Keratinocyte (primary cell): ENCODE data around the gene ITGA2.

Source experiments
- EZH2 ChIP-seq: IDR thresholded peaks from one replicate; pipeline ENCODE4 v1.6.1; 2012; ENCODE audit warnings: inconsistent platforms, mild to moderate bottlenecking, low read length, moderate library complexity
- TF ChIP-seq, protein P1 (sequence below), 3 experiments: IDR thresholded peaks in 1 of 3; conservative IDR thresholded peaks in 1 of 3; optimal IDR thresholded peaks in 1 of 3; 2 replicates in 2 of 3; 3 replicates in 1 of 3; pipeline versions ENCODE3 to v1.5.1; 2011; ENCODE audit warnings: low read length in 3 of 3, mild to moderate bottlenecking in 3 of 3, moderate library complexity in 2 of 3, control low read depth in 1 of 3, inconsistent platforms in 1 of 3; ENCODE audit not compliant: insufficient read depth in 2 of 3; ENCODE audit errors: extremely low read depth in 1 of 3

DNA sequence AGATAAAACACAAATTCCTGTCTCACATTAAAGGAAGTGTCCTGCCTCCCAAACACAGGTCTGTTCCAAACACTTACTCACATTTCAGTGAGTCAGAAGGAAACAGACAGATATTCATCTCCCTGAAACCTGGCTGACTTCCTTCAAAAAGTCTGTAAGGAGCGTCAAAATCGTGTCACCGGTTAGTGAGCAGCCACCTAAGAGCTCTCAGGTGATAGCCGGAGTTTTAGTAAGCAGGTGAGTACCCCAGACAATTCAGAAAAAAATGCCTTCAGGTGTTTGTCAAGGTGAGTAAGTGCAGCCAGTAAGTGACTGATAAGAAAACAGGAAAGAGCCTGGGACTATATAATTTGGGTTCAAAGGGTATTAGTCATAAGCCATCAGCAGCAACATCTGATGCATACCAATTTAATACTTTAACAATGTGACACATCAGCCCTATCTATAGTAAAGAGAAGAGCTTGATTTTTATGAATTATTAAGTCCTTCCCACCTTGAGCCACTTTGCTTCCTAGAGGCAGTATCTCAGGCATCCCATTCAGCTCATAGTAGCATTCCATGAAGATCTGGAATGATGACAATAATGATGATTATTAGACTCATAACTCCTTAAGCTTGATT is 1.3 kb upstream of the ITGA2 start:
- TF ChIP-seq, protein P1, sequence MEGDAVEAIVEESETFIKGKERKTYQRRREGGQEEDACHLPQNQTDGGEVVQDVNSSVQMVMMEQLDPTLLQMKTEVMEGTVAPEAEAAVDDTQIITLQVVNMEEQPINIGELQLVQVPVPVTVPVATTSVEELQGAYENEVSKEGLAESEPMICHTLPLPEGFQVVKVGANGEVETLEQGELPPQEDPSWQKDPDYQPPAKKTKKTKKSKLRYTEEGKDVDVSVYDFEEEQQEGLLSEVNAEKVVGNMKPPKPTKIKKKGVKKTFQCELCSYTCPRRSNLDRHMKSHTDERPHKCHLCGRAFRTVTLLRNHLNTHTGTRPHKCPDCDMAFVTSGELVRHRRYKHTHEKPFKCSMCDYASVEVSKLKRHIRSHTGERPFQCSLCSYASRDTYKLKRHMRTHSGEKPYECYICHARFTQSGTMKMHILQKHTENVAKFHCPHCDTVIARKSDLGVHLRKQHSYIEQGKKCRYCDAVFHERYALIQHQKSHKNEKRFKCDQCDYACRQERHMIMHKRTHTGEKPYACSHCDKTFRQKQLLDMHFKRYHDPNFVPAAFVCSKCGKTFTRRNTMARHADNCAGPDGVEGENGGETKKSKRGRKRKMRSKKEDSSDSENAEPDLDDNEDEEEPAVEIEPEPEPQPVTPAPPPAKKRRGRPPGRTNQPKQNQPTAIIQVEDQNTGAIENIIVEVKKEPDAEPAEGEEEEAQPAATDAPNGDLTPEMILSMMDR (optimal IDR thresholded peaks at IDR 0.05 in 1 of 3, IDR thresholded peaks at IDR 0.05 in 1 of 3, conservative IDR thresholded peaks at IDR 0.05 in 1 of 3; ENCODE audit: extremely low read depth in 1 of 3, insufficient read depth in 2 of 3, low read length in 3 of 3): no peak
- TF ChIP-seq EZH2: no peak
